Measurements from ENCODE around the gene CEP295NL. TPM values are rescaled to one million over a fixed set of nuclear protein-coding genes. Genes with fewer than 3 reads are reported as not detected.

The CEP295NL gene
- total RNA-seq, 4 donors from 2014 or later = 0.78 to 6.6 (median 2.3) TPM

- H3K9me3 ChIP-seq = no peaks in the 10 kb centered on the region
- no peak overlapping the region for H3K4me3 ChIP-seq
- no peak for DNase-seq (ENCODE audit: extremely low spot score)
- H3K27me3 ChIP-seq = no peaks in the 10 kb centered on the region
- peaks cover under 1 to 5% (median under 1%) of the 10 kb centered on the region in 4 donors for H3K36me3 ChIP-seq
- intact Hi-C loops (cut with DNase I) = no loop called here
- peaks cover 20 to 28% (median 27%) of the 10 kb centered on the region in 4 donors for H3K4me1 ChIP-seq
- TF ChIP-seq CTCF (IDR thresholded peaks at IDR 0.05) = peak; percentile 29 to 48 (median 41)
- no peak for TF ChIP-seq EP300 (IDR thresholded peaks at IDR 0.05)
- WGBS = 64% methylated on average over 7 of the region's 10 CpGs
- H3K27ac ChIP-seq (replicated peaks in 1 of 4) = no peak overlapping the region
Measured at GRCh38 chr17:78842881-78843565, 60.0 kb downstream of the CEP295NL start.

GRCh38 chr17:78840780-78841611 is 62.0 kb downstream of the CEP295NL start, which contains the start of gene USP36:
TSS of gene USP36 (minus strand) at chr17:78840814. CDS start at chr17:78836363, 4,451 bp downstream.
- Histone ChIP-seq H3K4me1 (peaks cover 20 to 39% (median 37%) of the 10 kb centered on the region in 4 donors), H3K27me3 (no peaks in the 10 kb centered on the region), H3K36me3 (peaks cover 11 to 25% (median 21%) of the 10 kb centered on the region in 4 donors), H3K4me3 (peak within 1 kb of the TSS; percentile 72 to 98 (median 86)), H3K9me3 (no peaks in the 10 kb centered on the region), H3K27ac (replicated peaks in 1 of 4) (peak within 1 kb of the TSS; percentile 98 to 100 (median 100))
- peak; percentile 100 for DNase-seq (ENCODE audit: extremely low spot score)
- intact Hi-C loops (cut with DNase I) = no loop called here
- TF ChIP-seq POLR2A (IDR thresholded peaks at IDR 0.05; ENCODE audit: low read depth) (peak; percentile 87), POLR2AphosphoS5 (IDR thresholded peaks at IDR 0.05) (peak; percentile 99 to 100), CTCF (IDR thresholded peaks at IDR 0.05) (peak in 2 of 3 experiments; percentile 8 to 41), EP300 (IDR thresholded peaks at IDR 0.05) (peak; percentile 94)
- WGBS = 0% methylated on average over 14 of the region's 74 CpGs

Other genes starting within 250 kb of the CEP295NL start
- 10 to 100 TPM; 25.7 to 39.4 (median 35.7) TPM for gene CYTH1, start 120.9 kb downstream of the CEP295NL start, total RNA-seq
- gene USP36, start 62.4 kb downstream of the CEP295NL start, total RNA-seq = 10 to 100 TPM; 23.3 to 44.7 (median 32.2) TPM
- 100 to 1,000 TPM; 177 to 315 (median 229) TPM for gene TIMP2, start 22.2 kb upstream of the CEP295NL start, total RNA-seq
- gene LGALS3BP, start 76.7 kb upstream of the CEP295NL start, total RNA-seq = 100 to 1,000 TPM; 106 to 284 (median 197) TPM
- gene CANT1, start 106.6 kb upstream of the CEP295NL start, total RNA-seq = 10 to 100 TPM; 21.2 to 33.7 (median 27.0) TPM
- gene C1QTNF1, start 121.0 kb upstream of the CEP295NL start, total RNA-seq = 100 to 1,000 TPM in 1 of 4 donors, 10 to 100 TPM in 3; 31.1 to 115 (median 70.4) TPM
- gene ENGASE, start 171.6 kb upstream of the CEP295NL start, total RNA-seq = 10 to 100 TPM; 10.4 to 23.7 (median 19.1) TPM

Data from esophagus muscularis mucosa (tissue), 4 donors.